GM12878 (cell line): Measurements from ENCODE around the gene ABI3. TPM values are rescaled to one million over a fixed set of nuclear protein-coding genes. Genes with fewer than 3 reads are reported as not detected.

Experiments used
- ATAC-seq: fragments of 200-7000 bp; cut with Tn5 transposase; 3 replicates; pipeline ENCODE4 v1.9.1; 2020; ENCODE audit warnings: mild to moderate bottlenecking, moderate library complexity
- BruUV-seq: library from RNA; stranded (reverse); fragments of 400-500 nt; replicated peaks from 2 replicates; lab custom pipeline; 2021; lab: Mats Ljungman, UMichigan
- CTCF ChIA-PET: fragments of 300-600 bp; sonication (Branson Sonifier 250); formaldehyde crosslinking; extraction: SDS; loops from one replicate; lab custom pipeline; 2021; ENCODE audit warnings: inconsistent platforms; lab: Yijun Ruan, JAX
- POLR2A ChIA-PET: fragments of 350-600 bp; formaldehyde crosslinking; extraction: SDS; loops from one replicate; lab custom pipeline; 2021; ENCODE audit warnings: inconsistent platforms; lab: Charles Lee
- RAD21 ChIA-PET: fragments of 300-600 bp; sonication (Branson Sonifier 250); formaldehyde crosslinking; loops from one replicate; lab custom pipeline; 2023; ENCODE audit warnings: antibody characterized with exemption; ENCODE audit not compliant: unreplicated experiment; lab: Charles Lee
- SMC1A ChIA-PET: fragments of 300-600 bp; sonication (Branson Sonifier 250); formaldehyde crosslinking; loops from one replicate; lab custom pipeline; 2023; ENCODE audit not compliant: unreplicated experiment, uncharacterized antibody; lab: Charles Lee
- DNase-seq: peaks from one replicate; pipeline ENCODE4 v3.0.0-alpha.2; 2011; ENCODE audit warnings: low read depth, low spot score
- FAIRE-seq: peaks from 3 replicates; lab custom pipeline; 2011; peaks lifted over from hg19 to GRCh38; lab: Jason Lieb, UNC
- H2AFZ ChIP-seq: 2 replicates; pipeline ENCODE4 v1.6.0; 2011; ENCODE audit warnings: low read depth, low read length, control low read depth; ENCODE audit not compliant: control insufficient read depth
- H3K27ac ChIP-seq: 2 replicates; pipeline ENCODE4 v1.5.1; 2011; ENCODE audit warnings: control low read depth; ENCODE audit not compliant: control insufficient read depth, insufficient read depth
- H3K27me3 ChIP-seq, 2 experiments: replicated peaks in 1 of 2; 2 replicates each; pipeline versions ENCODE4 v1.6.0 to v1.6.1; 2011; ENCODE audit warnings: low read length in 1 of 2; ENCODE audit not compliant: control insufficient read depth in 2 of 2, insufficient read depth in 2 of 2
- H3K36me3 ChIP-seq, 2 experiments: 2 replicates each; pipeline ENCODE4 v1.5.1; 2011; ENCODE audit warnings: low read length in 1 of 2; ENCODE audit not compliant: control insufficient read depth in 2 of 2, insufficient read depth in 2 of 2
- H3K4me1 ChIP-seq: 2 replicates; pipeline ENCODE4 v1.6.1; 2011; ENCODE audit warnings: mild to moderate bottlenecking, low read length, moderate library complexity, mixed read lengths; ENCODE audit not compliant: control insufficient read depth, insufficient read depth
- H3K4me2 ChIP-seq: 2 replicates; pipeline ENCODE4 v1.6.0; 2011; ENCODE audit warnings: control low read depth; ENCODE audit not compliant: control insufficient read depth, insufficient read depth
- H3K4me3 ChIP-seq: fragments of 200-600 bp; sonication (generic); 2 replicates; pipeline ENCODE4 v1.5.1; 2016
- H3K79me2 ChIP-seq: 2 replicates; pipeline ENCODE4 v1.6.0; 2011; ENCODE audit warnings: low read length; ENCODE audit not compliant: control insufficient read depth, insufficient read depth
- H3K9ac ChIP-seq: 2 replicates; pipeline ENCODE4 v1.8.0; 2011; ENCODE audit warnings: low read length, control low read depth, mixed read lengths; ENCODE audit not compliant: control insufficient read depth, insufficient read depth
- H3K9me3 ChIP-seq: replicated peaks from 3 replicates; pipeline ENCODE4 v1.5.1; 2011; ENCODE audit warnings: mild to moderate bottlenecking, low read length; ENCODE audit not compliant: control insufficient read depth, insufficient read depth
- H4K20me1 ChIP-seq: 2 replicates; pipeline ENCODE4 v1.6.0; 2011; ENCODE audit not compliant: control insufficient read depth, insufficient read depth
- DPF2 ChIP-seq: fragments of 450-650 bp; IDR thresholded peaks from 2 replicates; pipeline ENCODE4 v1.6.1; 2017; ENCODE audit warnings: mild to moderate bottlenecking
- EED ChIP-seq: sonication (generic); IDR thresholded peaks from 2 replicates; pipeline ENCODE4 v1.6.1; 2016; ENCODE audit warnings: antibody characterized with exemption, low read depth
- EZH2 ChIP-seq: IDR thresholded peaks from 2 replicates; pipeline ENCODE4 v1.6.1; 2012; ENCODE audit warnings: low read depth, mild to moderate bottlenecking, control low read depth, inconsistent platforms, low read length, borderline replicate concordance; ENCODE audit not compliant: control insufficient read depth
- GATAD2B ChIP-seq: fragments of 450-650 bp; conservative IDR thresholded peaks from 2 replicates; pipeline ENCODE4 v1.6.1; 2017; ENCODE audit warnings: low read depth, mild to moderate bottlenecking, moderate library complexity
- IKZF1 ChIP-seq: fragments of 450-650 bp; conservative IDR thresholded peaks from 2 replicates; pipeline ENCODE4 v1.6.1; 2017; ENCODE audit warnings: antibody characterized with exemption, mild to moderate bottlenecking
- NFXL1 ChIP-seq: fragments of 450-650 bp; IDR thresholded peaks from 2 replicates; pipeline ENCODE4 v1.6.1; 2017; ENCODE audit warnings: antibody characterized with exemption, mild to moderate bottlenecking, borderline replicate concordance
- NFYA ChIP-seq: IDR thresholded peaks from 2 replicates; pipeline ENCODE4 v1.6.1; 2011; ENCODE audit warnings: low read depth, mild to moderate bottlenecking, low read length, improper control_type of control experiment, borderline replicate concordance
- NR2F1 ChIP-seq: fragments of 450-650 bp; conservative IDR thresholded peaks from 2 replicates; pipeline ENCODE4 v1.6.1; 2017; ENCODE audit warnings: mild to moderate bottlenecking
- PAX5 ChIP-seq: IDR thresholded peaks from 2 replicates; pipeline ENCODE4 v1.6.1; 2011; ENCODE audit warnings: low read depth, low read length, borderline replicate concordance
- RELB ChIP-seq: fragments of 450-650 bp; IDR thresholded peaks from 2 replicates; pipeline ENCODE4 v1.6.1; 2017; ENCODE audit warnings: low read depth, mild to moderate bottlenecking, moderate library complexity
- SPI1 ChIP-seq: IDR thresholded peaks from 2 replicates; pipeline ENCODE4 v1.6.1; 2011; ENCODE audit warnings: low read depth, mild to moderate bottlenecking, low read length, moderate library complexity, borderline replicate concordance; ENCODE audit not compliant: insufficient read depth
- SUZ12 ChIP-seq: fragments of 200-600 bp; sonication (generic); IDR thresholded peaks from one replicate; pipeline ENCODE4 v1.6.1; 2018; ENCODE audit warnings: antibody characterized with exemption, mild to moderate bottlenecking; ENCODE audit not compliant: unreplicated experiment
- WGBS: methylation state at CpG from one replicate; pipeline ENCODE4 v1.1.6; 2016; ENCODE audit warnings: low lambda C conversion rate; ENCODE audit not compliant: insufficient replicate concordance, insufficient coverage; ENCODE audit errors: missing lambda C conversion rate; 5-methylcytosine and 5-hydroxymethylcytosine counted together
- in situ Hi-C: fragments of 300-500 bp; cut with MboI; formaldehyde crosslinking; loops from 9 replicates; pipeline ENCODE4 v1.14.3; 2018; ENCODE audit warnings: mixed read lengths
- intact Hi-C: fragments of 100-400 bp; cut with micrococcal nuclease; formaldehyde crosslinking; loops from one replicate; pipeline ENCODE4 v1.14.2; 2022; ENCODE audit not compliant: unreplicated experiment
- polyA plus RNA-seq, 11 experiments: library from polyadenylated mRNA; depleted of rRNA in 4 of 11; unstranded in 6 of 11; stranded (reverse) in 5 of 11; fragments of >200 nt; fragmentation: Nextera tagmentation in 4 of 11; fragmentation: Illumina TruSeq in 1 of 11; extraction: Ambion mirVana in 4 of 11; extraction: Trizol in 1 of 11; gene quantifications; 1 replicate in 1 of 11; 2 replicates in 10 of 11; pipeline versions ENCODE4 v1.2.1 to v1.2.3, GENCODE V29; 2011 to 2016; ENCODE audit warnings: inconsistent platforms in 2 of 11, missing spikeins in 2 of 11, low read depth in 1 of 11
- total RNA-seq, 4 experiments: library from RNA; depleted of rRNA in 3 of 4; stranded (reverse); fragments of >200 nt in 3 of 4; fragmentation: Illumina TruSeq in 1 of 4; extraction: Trizol in 1 of 4; gene quantifications; 2 replicates each; pipeline versions ENCODE4 v1.2.1 to v1.2.3, GENCODE V29; 2013 to 2021

Gene ABI3
- total and polyA plus RNA-seq, 10 of the 15 experiments (the other 5 are each of a cell fraction or from before 2014, with no cell fraction given) = 13.4 to 109 (median 51.1) TPM

GRCh38 chr17:49259663-49260010, 49.1 kb downstream of the ABI3 start:
- Histone ChIP-seq H3K36me3 (no peaks in the 10 kb centered on the region), H4K20me1 (no peaks in the 10 kb centered on the region), H3K27ac (no peak overlapping the region), H3K4me2 (peak overlapping the region; percentile 89), H3K4me3 (peak overlapping the region; percentile 72), H3K27me3 (peaks cover 2% of the 10 kb centered on the region in 2 experiments; a peak in 3 of 4 replicates), H3K9me3 (no peaks in the 10 kb centered on the region), H2AFZ (peak overlapping the region; percentile 63), H3K79me2 (no peaks in the 10 kb centered on the region), H3K9ac (peak overlapping the region; percentile 52; the same call in 1 of the 2 replicates), H3K4me1 (peaks cover 3% of the 10 kb centered on the region; the same call in 1 of the 2 replicates)
- ChIA-PET RAD21 (interaction anchor here (0.7 to 1.2 kb wide), 3 partner anchors 40 to 128 kb away, joined by 3 to 4 read pairs (median 4); no protein-coding TSS in a partner anchor), CTCF (interaction anchor here (0.9 to 1.5 kb wide), 3 partner anchors 56 to 124 kb away, joined by 3 to 5 read pairs (median 4); no protein-coding TSS in a partner anchor), POLR2A (interaction anchor here (0.5 to 0.7 kb wide), 3 partner anchors 16 to 196 kb away, joined by 3 to 6 read pairs (median 3); no protein-coding TSS in a partner anchor), SMC1A (no interaction called here)
- FAIRE-seq (no peak), DNase-seq (no peak), ATAC-seq (no peak; the same call in 2 of the 3 replicates)
- intact Hi-C loops (no loop called here), in situ Hi-C loops (no loop called here)
- BruUV-seq = no TSS peak
- TF ChIP-seq EED (peak; percentile 14; the same call in 1 of the 2 replicates), GATAD2B (no peak), NR2F1 (no peak)
- 5% methylated on average over 8 of the region's 10 CpGs for WGBS

- in situ Hi-C loops = no loop called here
- BruUV-seq = no TSS peak
- peak overlapping the region; percentile 89 for H3K4me2 ChIP-seq
- H3K27me3 ChIP-seq = peaks cover 2% of the 10 kb centered on the region in 2 experiments; a peak in 3 of 4 replicates
- peak overlapping the region; percentile 72 for H3K4me3 ChIP-seq
- peaks cover 3% of the 10 kb centered on the region; the same call in 1 of the 2 replicates for H3K4me1 ChIP-seq
- CTCF ChIA-PET = interaction anchor here (0.5 to 1.5 kb wide), 7 partner anchors 21 to 124 kb away, joined by 3 to 5 read pairs (median 3); no protein-coding TSS in a partner anchor
- peak overlapping the region; percentile 52; the same call in 1 of the 2 replicates for H3K9ac ChIP-seq
- intact Hi-C loops = no loop called here
- RAD21 ChIA-PET = interaction anchor here (1.2 kb wide), 2 partner anchors 40 to 80 kb away, joined by 3 to 4 read pairs; no protein-coding TSS in a partner anchor
- H3K9me3 ChIP-seq = no peaks in the 10 kb centered on the region
- DNase-seq = no peak
- H3K36me3 ChIP-seq = no peaks in the 10 kb centered on the region
- ATAC-seq = peak; percentile 88
- no peaks in the 10 kb centered on the region for H3K79me2 ChIP-seq
- H4K20me1 ChIP-seq = no peaks in the 10 kb centered on the region
- H3K27ac ChIP-seq = no peak overlapping the region
- WGBS = 1% methylated on average over 41 of the region's 77 CpGs
- no peak for FAIRE-seq
- POLR2A ChIA-PET = no interaction called here
- peak overlapping the region; percentile 63 for H2AFZ ChIP-seq
- SMC1A ChIA-PET = no interaction called here
- TF ChIP-seq SPI1 = no peak
- TF ChIP-seq EED = peak; percentile 3; the same call in 1 of the 2 replicates
- TF ChIP-seq PAX5 = peak; percentile 58; the same call in 1 of the 2 replicates
- peak; percentile 56 for TF ChIP-seq SUZ12
- no peak for TF ChIP-seq NFXL1
- TF ChIP-seq NFYA = no peak
- 0 out of 2 replicates have a peak, but pooled peaks have one; percentile 56 for TF ChIP-seq DPF2
- TF ChIP-seq EZH2 = no peak
- peak; percentile 71 for TF ChIP-seq IKZF1
- TF ChIP-seq RELB = no peak
These were observed 49.7 kb downstream of the ABI3 start for GRCh38 chr17:49260011-49260816.
